Astrocyte of the spinal cord (primary cell): Measurements from ENCODE around the gene FBXW11.

ENCODE experiments used
- DNase-seq: peaks from one replicate; pipeline ENCODE4 v3.0.0; 2011; ENCODE audit warnings: low read depth, low spot score
- H3K4me3 ChIP-seq: 2 replicates; pipeline ENCODE4 v1.5.1; 2011; ENCODE audit warnings: low read depth, mild to moderate bottlenecking, low read length, moderate library complexity
- CTCF ChIP-seq: IDR thresholded peaks from 2 replicates; pipeline ENCODE4 v1.5.1; 2012; ENCODE audit warnings: low read depth, mild to moderate bottlenecking, low read length, inconsistent platforms
- in situ Hi-C: cut with HindIII; loops from 2 replicates; pipeline ENCODE4 v1.10.0; 2017; ENCODE audit warnings: low sequenced_read_pairs

FBXW11 gene

GRCh38 chr5:172006321-172007174 is at the start of gene FBXW11:
TSS of gene FBXW11 (minus strand) at chr5:172006638. CDS start at chr5:172006502, 136 bp downstream.
- no peak for TF ChIP-seq CTCF
- in situ Hi-C loops: no loop called here
- DNase-seq: peak; percentile 98
- H3K4me3 ChIP-seq: peak within 1 kb of the TSS; percentile 95

GRCh38 chr5:172055996-172056395 is 49.6 kb upstream of the FBXW11 start:
- H3K4me3 ChIP-seq: no peak overlapping the region
- no peak for DNase-seq
- no peak for TF ChIP-seq CTCF
- in situ Hi-C loops: no loop called here

- in situ Hi-C loops: no loop called here
- TF ChIP-seq CTCF: no peak
- H3K4me3 ChIP-seq: no peak overlapping the region
Observed at GRCh38 chr5:172055421-172055820, 49.0 kb upstream of the FBXW11 start.

GRCh38 chr5:172054611-172055153 is 48.2 kb upstream of the FBXW11 start:
- in situ Hi-C loops: no loop called here
- TF ChIP-seq CTCF: no peak
- DNase-seq: no peak
- H3K4me3 ChIP-seq: no peak overlapping the region

More at GRCh38 chr5:172055421-172055820, 49.0 kb upstream of the FBXW11 start:
- no peak for DNase-seq

GRCh38 chr5:172052450-172053236 is 46.2 kb upstream of the FBXW11 start:
- peak; percentile 46 for TF ChIP-seq CTCF
- DNase-seq: peak; percentile 82
- in situ Hi-C loops: no loop called here
- no peak overlapping the region for H3K4me3 ChIP-seq

GRCh38 chr5:172051643-172052339 is 45.4 kb upstream of the FBXW11 start:
- in situ Hi-C loops: no loop called here
- no peak for TF ChIP-seq CTCF
- no peak overlapping the region for H3K4me3 ChIP-seq
- no peak for DNase-seq
